ENCODE measurements around the gene DLGAP4. TPM values are rescaled to one million over a fixed set of nuclear protein-coding genes. Genes with fewer than 3 reads are reported as not detected.

The DLGAP4 gene
- total and polyA plus RNA-seq, 7 donors, result 53.5 to 151 (median 90.4) TPM

DNA sequence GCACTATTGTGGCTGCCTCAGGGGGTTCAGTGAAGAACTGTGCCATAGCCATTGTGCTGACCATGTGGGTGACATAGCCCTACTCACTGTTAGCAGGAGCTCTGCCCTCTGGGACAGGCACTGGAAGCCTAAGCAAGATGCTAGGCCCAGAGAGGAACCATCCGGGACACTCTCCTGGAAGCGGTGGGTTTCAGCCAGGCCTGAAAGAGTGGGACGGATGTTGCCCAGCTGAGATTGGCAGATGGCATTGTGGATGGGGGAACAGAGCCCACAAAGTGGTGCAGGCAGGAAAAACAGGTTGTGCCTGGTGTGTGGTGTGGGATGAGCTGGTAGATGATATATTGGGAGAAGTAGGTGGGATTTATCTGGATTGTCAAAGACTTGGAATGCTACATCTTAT, 40.1 kb downstream of the DLGAP4 start:
- H3K9me3 ChIP-seq, result no peaks in the 10 kb centered on the region

GRCh38 chr20:36349384-36350170, 43.4 kb downstream of the DLGAP4 start:
- DNase-seq, result peak in 1 of 2 donors; percentile 27

More for the DNA sequence above, 40.1 kb downstream of the DLGAP4 start:
- peaks cover 0 to 13% (median 0%) of the 10 kb centered on the region in 3 donors for H3K27me3 ChIP-seq (ENCODE audit: insufficient read depth in 3 of 3, low read length in 2 of 3)
- intact Hi-C loops (cut with DNase I), result no loop called here
- no peak for TF ChIP-seq CTCF (IDR thresholded peaks at IDR 0.05)
- WGBS, 3 donors, result 82 to 91% (median 87%) methylated on average over 3 of the region's 3 CpGs
- DNase-seq (peak in 1 of 2 donors; percentile 4), ATAC-seq (no peak)
- no peaks in the 10 kb centered on the region for H3K36me3 ChIP-seq (ENCODE audit: insufficient read depth in 1 of 2, low read depth in 1 of 2)
- H3K4me3 ChIP-seq, result no peak overlapping the region
- no peaks in the 10 kb centered on the region for H3K4me1 ChIP-seq
- H3K27ac ChIP-seq, result no peak overlapping the region

DNA sequence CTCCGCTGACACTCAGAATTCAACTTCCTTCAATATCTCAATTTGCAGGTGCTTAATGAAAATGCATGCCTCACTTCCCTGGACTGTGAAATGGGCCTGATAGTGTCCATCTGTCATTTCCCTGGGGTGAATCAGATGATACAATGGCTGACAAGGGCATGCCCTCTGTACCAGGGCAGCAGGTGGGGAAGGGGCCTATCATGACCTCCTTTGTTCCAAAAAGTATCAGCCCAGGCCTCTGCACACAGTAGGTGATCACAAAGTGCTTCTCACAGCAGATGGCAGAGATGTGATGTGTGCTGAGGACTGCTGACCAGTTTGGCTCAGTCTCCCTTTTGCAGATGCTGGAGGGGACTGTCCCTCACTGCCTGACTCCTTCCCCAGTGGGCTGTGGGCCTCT, 44.3 kb downstream of the DLGAP4 start:
- H3K36me3 ChIP-seq (ENCODE audit: insufficient read depth in 1 of 2, low read depth in 1 of 2), result no peaks in the 10 kb centered on the region
- no peak overlapping the region for H3K27ac ChIP-seq
- no peaks in the 10 kb centered on the region for H3K9me3 ChIP-seq
- ATAC-seq, result no peak
- no peak for TF ChIP-seq CTCF (IDR thresholded peaks at IDR 0.05)
- no peaks in the 10 kb centered on the region for H3K4me1 ChIP-seq
- WGBS, 3 donors, result 89 to 100% (median 93%) methylated on average over 1 of the region's 1 CpG
- intact Hi-C loops (cut with DNase I), result no loop called here
- no peak for DNase-seq
- peaks cover 0 to 4% (median 2%) of the 10 kb centered on the region in 3 donors for H3K27me3 ChIP-seq (ENCODE audit: insufficient read depth in 3 of 3, low read length in 2 of 3)
- no peak overlapping the region for H3K4me3 ChIP-seq

More at GRCh38 chr20:36349384-36350170, 43.4 kb downstream of the DLGAP4 start:
- WGBS, 3 donors, result 76 to 80% (median 79%) methylated on average over 16 of the region's 16 CpGs
- Histone ChIP-seq H3K36me3 (ENCODE audit: insufficient read depth in 1 of 2, low read depth in 1 of 2) (no peaks in the 10 kb centered on the region), H3K27ac (no peak overlapping the region), H3K4me3 (no peak overlapping the region), H3K27me3 (ENCODE audit: insufficient read depth in 3 of 3, low read length in 2 of 3) (peaks cover 0 to 4% (median 2%) of the 10 kb centered on the region in 3 donors), H3K4me1 (no peaks in the 10 kb centered on the region), H3K9me3 (no peaks in the 10 kb centered on the region)
- ATAC-seq, result no peak
- TF ChIP-seq CTCF (IDR thresholded peaks at IDR 0.05), result no peak
- intact Hi-C loops (cut with DNase I), result no loop called here

DNA sequence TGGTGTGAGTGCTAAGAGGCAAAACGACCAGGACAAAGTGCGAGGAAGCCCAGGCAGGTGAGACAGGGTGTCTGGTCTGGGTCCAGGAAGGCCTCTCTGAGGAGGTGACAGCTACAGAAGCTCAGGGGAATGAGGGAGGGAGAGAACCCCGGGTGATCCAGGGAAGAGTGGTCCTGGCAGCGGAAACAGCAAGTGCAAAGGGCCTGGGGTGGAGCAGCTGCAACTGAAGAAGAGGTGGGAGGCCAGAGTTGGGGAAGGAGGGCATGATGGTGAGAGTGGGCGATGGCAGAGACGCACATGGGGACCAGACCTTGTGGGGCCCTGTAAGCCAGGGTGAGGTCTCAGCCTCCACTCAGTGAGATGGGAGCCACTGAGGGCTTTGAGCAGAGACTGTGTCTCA, 45.8 kb downstream of the DLGAP4 start:
- no peaks in the 10 kb centered on the region for H3K36me3 ChIP-seq (ENCODE audit: insufficient read depth in 1 of 2, low read depth in 1 of 2)
- WGBS, 3 donors, result 83 to 88% (median 84%) methylated on average over 6 of the region's 6 CpGs
- no peaks in the 10 kb centered on the region for H3K9me3 ChIP-seq
- H3K27ac ChIP-seq, result no peak overlapping the region
- DNase-seq (no peak), ATAC-seq (no peak)
- peaks cover 0 to 4% (median 0%) of the 10 kb centered on the region in 3 donors for H3K27me3 ChIP-seq (ENCODE audit: insufficient read depth in 3 of 3, low read length in 2 of 3)
- no peak overlapping the region for H3K4me3 ChIP-seq
- no peak for TF ChIP-seq CTCF (IDR thresholded peaks at IDR 0.05)
- intact Hi-C loops (cut with DNase I), result no loop called here
- no peaks in the 10 kb centered on the region for H3K4me1 ChIP-seq

All from psoas muscle (tissue), 8 donors.